ENCODE results near the gene UBE3A. TPM values are rescaled to one million over a fixed set of nuclear protein-coding genes. Genes with fewer than 3 reads are reported as not detected.

UBE3A gene
- total RNA-seq, 1 donor: 91.2 TPM

DNA sequence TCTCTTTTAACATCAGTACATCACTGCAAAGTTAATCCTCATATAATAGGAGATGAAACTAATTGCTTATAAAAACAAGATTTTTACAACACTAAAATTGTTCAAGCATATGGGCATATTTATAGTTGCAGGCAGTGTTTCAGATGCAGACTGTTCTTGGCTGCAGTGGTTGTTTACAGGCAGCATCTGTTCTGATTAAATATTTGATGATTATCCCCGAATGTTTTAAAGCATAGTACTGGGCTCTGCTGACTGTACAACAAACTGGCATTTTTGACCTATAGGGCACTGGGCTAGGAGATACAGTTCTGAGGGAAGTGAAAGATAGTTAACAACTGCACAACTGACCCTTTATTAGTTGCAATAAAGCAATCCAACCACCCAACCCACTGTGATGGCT is 113.6 kb downstream of the UBE3A start:
- no peak overlapping the region for H3K4me3 ChIP-seq (ENCODE audit: insufficient read depth, low read length)
- no peak for DNase-seq (ENCODE audit: insufficient read length, low spot score, missing footprints)
- H3K27me3 ChIP-seq (ENCODE audit: insufficient read depth, low read length): no peaks in the 10 kb centered on the region
- no peak overlapping the region for H3K27ac ChIP-seq (ENCODE audit: low read depth, low read length)
- TF ChIP-seq, protein P1, sequence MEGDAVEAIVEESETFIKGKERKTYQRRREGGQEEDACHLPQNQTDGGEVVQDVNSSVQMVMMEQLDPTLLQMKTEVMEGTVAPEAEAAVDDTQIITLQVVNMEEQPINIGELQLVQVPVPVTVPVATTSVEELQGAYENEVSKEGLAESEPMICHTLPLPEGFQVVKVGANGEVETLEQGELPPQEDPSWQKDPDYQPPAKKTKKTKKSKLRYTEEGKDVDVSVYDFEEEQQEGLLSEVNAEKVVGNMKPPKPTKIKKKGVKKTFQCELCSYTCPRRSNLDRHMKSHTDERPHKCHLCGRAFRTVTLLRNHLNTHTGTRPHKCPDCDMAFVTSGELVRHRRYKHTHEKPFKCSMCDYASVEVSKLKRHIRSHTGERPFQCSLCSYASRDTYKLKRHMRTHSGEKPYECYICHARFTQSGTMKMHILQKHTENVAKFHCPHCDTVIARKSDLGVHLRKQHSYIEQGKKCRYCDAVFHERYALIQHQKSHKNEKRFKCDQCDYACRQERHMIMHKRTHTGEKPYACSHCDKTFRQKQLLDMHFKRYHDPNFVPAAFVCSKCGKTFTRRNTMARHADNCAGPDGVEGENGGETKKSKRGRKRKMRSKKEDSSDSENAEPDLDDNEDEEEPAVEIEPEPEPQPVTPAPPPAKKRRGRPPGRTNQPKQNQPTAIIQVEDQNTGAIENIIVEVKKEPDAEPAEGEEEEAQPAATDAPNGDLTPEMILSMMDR (IDR thresholded peaks at IDR 0.05; ENCODE audit: extremely low read depth, low read depth, low read length): no peak
- no peak overlapping the region for H2AFZ ChIP-seq (ENCODE audit: low read length)
- no peaks in the 10 kb centered on the region for H3K9me3 ChIP-seq (ENCODE audit: low read depth, low read length)
- no peak overlapping the region for H3K4me2 ChIP-seq (ENCODE audit: insufficient read depth, low read length)
- no peaks in the 10 kb centered on the region for H4K20me1 ChIP-seq (ENCODE audit: insufficient read depth, low read length)
- no peaks in the 10 kb centered on the region for H3K79me2 ChIP-seq (ENCODE audit: insufficient read depth, low read length)
- H3K4me1 ChIP-seq (ENCODE audit: insufficient read depth, low read length): no peaks in the 10 kb centered on the region
- H3K36me3 ChIP-seq (ENCODE audit: insufficient read depth, low read length): no peaks in the 10 kb centered on the region

DNA sequence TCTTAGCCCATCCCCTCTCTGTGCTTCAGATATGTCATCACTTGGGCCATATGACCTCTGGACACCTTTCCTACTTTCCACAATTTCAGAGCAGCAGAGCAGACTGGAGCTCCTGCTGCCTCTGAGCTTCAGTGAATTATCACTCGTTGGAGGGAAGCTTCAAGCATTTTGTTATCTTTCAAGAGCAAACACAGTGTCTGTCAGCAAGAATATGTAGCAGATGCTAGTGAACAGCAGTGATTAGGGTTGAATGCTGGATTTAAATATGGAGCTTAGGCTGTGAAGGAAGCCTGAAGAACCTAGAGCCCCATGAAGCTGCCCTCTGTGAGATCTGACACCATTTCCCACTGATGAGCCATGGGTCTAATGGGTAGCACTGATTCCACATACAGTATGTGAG is 115.4 kb downstream of the UBE3A start:
- Histone ChIP-seq H3K27ac (ENCODE audit: low read depth, low read length) (no peak overlapping the region), H3K27me3 (ENCODE audit: insufficient read depth, low read length) (no peaks in the 10 kb centered on the region), H3K4me1 (ENCODE audit: insufficient read depth, low read length) (no peaks in the 10 kb centered on the region), H2AFZ (ENCODE audit: low read length) (no peak overlapping the region), H3K4me3 (ENCODE audit: insufficient read depth, low read length) (no peak overlapping the region), H4K20me1 (ENCODE audit: insufficient read depth, low read length) (no peaks in the 10 kb centered on the region), H3K79me2 (ENCODE audit: insufficient read depth, low read length) (no peaks in the 10 kb centered on the region), H3K4me2 (ENCODE audit: insufficient read depth, low read length) (no peak overlapping the region), H3K9me3 (ENCODE audit: low read depth, low read length) (no peaks in the 10 kb centered on the region), H3K36me3 (ENCODE audit: insufficient read depth, low read length) (no peaks in the 10 kb centered on the region)
- TF ChIP-seq, protein P1 (IDR thresholded peaks at IDR 0.05; ENCODE audit: extremely low read depth, low read depth, low read length): no peak
- DNase-seq (ENCODE audit: insufficient read length, low spot score, missing footprints): no peak

DNA sequence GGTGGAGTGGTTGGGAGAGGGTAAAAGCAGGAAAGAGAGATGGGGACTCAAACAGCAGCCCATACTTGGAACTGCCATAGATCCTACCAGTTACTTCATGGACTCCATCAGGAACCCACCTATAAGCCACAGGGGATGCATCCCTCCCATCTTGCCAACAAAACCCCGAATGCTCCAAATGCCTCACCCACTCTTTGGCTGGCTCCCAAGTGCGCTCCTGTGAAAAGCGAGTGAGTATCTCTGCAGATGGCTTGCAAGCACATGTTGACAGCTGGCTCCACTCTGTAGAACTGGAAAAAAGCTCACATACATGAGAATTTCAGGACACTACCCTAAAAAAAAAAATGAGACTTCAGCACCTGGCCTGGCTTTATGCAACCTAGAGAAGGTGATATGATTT is 151.0 kb downstream of the UBE3A start:
- no peaks in the 10 kb centered on the region for H3K4me1 ChIP-seq (ENCODE audit: insufficient read depth, low read length)
- no peak overlapping the region for H2AFZ ChIP-seq (ENCODE audit: low read length)
- H3K4me3 ChIP-seq (ENCODE audit: insufficient read depth, low read length): no peak overlapping the region
- no peaks in the 10 kb centered on the region for H3K79me2 ChIP-seq (ENCODE audit: insufficient read depth, low read length)
- no peak overlapping the region for H3K27ac ChIP-seq (ENCODE audit: low read depth, low read length)
- no peak for DNase-seq (ENCODE audit: insufficient read length, low spot score, missing footprints)
- H3K36me3 ChIP-seq (ENCODE audit: insufficient read depth, low read length): no peaks in the 10 kb centered on the region
- TF ChIP-seq, protein P1 (IDR thresholded peaks at IDR 0.05; ENCODE audit: extremely low read depth, low read depth, low read length): no peak
- H4K20me1 ChIP-seq (ENCODE audit: insufficient read depth, low read length): no peaks in the 10 kb centered on the region
- H3K4me2 ChIP-seq (ENCODE audit: insufficient read depth, low read length): no peak overlapping the region
- H3K9me3 ChIP-seq (ENCODE audit: low read depth, low read length): no peaks in the 10 kb centered on the region
- H3K27me3 ChIP-seq (ENCODE audit: insufficient read depth, low read length): no peaks in the 10 kb centered on the region

Measured in osteoblast (primary cell).